ENCODE measurements around the gene SHH.
"Not testable (repeated sequence)": the region's sequence is repeated elsewhere in the genome, so short reads cannot be mapped to it uniquely, and the experiment has no call there.

The SHH gene

DNA sequence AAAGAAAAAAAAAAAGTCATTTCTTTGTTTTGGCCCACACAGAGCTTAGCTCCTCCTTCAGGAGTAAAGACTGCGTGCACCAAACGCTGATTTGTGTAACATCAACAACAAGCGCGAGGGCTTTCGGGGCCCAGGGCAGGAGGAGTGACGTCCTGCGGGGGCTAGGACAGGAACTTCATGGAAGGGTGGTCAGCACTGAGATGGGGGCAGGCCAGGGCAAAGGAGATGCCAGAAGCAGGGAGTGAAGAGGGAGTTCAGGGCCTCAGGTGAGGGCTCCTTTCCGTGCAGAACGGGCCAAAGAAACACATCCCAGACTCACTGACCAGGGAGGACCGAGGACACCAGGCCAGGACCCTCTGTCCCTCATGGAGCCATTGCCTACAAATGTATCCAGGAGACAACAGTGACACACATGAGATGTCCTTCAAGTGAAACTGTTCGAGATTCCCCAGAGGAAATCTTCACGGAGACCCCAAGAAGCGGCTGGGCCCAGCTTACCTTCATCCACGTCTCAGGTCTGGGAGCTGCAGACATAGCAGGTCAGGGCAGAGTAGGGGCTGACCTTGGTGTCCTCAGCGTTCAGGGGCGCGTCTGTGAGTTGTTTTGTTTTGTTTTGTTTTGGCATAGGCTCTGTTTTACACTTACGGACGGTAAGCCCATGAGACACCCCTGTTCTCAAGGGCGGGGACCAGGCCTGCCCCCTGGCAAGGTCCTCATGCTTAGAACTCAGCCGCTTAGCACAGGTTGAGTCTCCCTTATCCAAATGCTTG lies 30.4 kb upstream of the SHH start:
- no peak for DNase-seq (ENCODE audit: low spot score)

DNA sequence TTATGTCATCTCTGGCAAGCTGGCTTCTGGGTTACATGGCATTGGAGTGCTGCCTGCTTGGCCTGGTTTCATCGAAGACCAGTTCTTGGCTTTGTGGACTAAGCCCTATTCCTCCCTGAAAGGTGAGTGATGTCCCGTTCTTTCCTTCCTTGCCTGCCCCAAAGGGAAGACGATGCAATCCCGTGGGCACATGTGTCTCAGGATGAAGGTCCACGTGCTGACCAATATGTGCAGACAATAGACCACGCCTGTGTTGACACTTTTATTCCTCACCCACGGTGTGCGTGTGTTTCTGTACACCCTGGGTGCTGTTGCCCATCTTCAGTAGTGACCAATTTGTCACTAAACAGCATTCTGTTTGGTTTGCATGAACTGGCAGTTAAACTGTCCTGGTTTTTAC lies 28.6 kb upstream of the SHH start:
- no peak for DNase-seq (ENCODE audit: low spot score)

DNA sequence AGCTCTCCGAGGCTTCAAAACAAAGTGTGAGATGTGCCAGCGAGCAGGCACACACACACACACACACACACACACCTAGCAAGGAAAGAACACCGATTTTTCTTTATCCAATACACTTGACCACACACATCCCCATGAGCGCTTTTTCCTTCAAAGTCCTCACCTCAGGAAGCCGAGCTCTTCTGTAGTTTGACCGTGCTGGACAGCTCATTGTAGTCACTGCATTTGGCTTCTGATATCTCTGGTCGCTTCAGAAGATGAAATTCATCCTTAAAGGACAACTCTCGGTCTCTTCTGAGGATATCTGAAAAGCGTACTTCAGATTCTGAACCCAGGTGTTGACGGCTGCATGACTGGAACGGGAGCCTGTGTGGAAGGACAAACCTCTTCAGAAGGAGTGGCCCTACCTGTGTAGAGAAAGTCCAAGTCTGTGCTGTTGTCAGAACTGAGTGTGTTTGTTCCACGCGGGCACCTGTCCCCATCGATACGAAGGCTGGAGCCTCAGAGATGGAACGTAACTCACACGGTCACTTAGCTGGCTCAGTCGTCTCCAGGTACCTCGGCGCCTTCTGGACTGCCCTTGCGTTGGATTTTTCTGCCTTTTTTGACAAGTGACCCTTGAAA lies 28.1 kb upstream of the SHH start:
- no peak for DNase-seq (ENCODE audit: low spot score)

DNA sequence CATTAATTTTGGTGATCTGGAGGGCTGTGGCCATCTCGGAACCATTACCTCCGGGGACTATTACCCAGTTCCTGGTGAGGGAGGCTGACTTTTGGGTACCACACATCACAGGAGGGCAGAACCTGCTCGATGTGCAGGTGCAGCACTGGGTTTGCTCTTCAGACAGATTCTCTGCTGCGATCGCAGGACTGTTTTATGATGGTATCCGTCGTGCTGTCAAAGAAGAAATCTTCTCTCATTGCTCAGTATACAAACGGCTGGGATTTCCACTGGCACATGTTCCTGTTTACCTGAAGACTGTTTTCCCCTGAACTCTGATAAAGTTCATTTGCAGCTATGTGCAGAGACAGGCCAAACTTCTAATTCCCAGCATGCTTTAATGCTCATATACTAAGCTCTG lies 27.2 kb upstream of the SHH start:
- no peak for DNase-seq (ENCODE audit: low spot score)

DNA sequence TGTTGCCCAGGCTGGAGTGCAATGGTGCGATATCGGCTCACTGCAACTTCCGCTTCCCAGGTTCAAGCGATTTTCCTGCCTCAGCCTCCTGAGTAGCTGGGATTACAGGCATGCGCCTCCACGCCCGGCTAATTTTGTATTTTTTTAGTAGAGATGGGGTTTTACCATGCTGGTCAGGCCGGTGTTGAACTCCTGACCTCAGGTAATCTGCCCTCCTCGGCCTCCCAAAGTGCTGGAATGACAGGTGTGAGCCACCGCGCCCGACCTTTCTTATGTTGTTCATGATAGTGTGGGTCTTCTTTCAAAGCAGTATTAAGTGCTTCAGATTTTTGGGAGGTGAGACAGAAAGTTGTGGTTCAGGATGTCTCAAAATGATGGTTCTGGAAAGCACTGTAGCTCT lies 26.0 kb upstream of the SHH start:
- not testable (repeated sequence) for DNase-seq (ENCODE audit: low spot score)

DNA sequence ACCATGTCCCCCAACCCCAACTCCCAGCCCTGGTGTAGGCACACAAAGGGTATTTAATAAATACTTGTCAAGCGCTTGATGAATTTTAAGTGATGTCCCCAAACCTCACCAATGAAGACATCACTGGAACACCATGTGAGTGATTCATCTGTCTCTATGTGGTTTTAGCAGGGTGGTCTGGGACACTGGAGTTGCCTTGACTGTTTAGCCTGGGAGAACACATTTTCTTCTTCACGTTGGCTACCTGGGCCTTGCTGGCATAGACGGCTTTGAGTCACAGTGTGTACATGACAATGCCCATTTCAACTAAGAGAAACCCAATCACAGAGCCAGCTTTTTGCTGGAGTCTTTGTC lies 24.8 kb upstream of the SHH start:
- DNase-seq (ENCODE audit: low spot score), result no peak

DNA sequence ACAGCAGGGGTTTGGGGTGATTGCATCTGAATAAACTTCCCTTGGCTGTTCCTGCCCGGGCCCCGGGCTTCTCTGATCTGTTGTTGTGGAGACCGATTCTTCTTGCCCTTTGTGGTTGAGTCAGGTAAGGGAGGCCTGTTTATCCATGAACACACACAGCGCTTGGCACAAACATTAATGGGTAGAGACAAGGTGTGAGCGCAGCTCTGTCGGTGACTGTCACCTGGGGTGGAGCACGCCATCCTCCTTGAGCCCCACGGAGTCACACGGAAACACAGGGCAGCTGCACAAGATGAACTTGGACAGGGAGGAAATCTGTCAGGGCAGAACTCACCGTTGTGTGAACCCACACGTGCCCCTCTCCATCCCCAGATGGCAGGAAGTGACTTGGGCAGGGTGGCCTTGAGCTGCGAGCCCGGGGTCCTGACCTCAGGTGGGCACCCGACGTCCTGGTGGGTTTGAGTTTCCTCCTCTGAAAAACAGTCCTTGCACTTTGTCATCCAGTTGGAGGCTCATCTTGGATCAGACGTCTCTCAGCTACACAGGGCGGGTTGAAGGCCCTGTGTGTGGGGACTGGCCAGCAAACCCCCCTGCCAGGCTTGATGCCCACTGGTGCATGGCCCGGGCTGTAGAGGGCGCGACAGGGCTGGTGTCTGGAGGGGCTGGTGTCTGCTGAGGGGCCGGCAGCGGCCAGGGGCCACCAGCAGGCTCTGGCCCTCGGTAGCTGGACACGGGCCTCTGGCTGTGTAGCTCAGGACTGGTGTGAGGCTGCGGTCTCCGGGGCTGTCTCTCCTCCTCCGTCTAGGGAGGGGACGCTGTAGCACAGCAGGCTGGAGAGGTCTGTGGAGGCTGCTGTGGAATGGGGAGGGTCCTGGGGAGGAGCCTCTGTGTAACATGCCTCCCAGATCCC lies 24.2 kb upstream of the SHH start:
- DNase-seq (ENCODE audit: low spot score), result no peak

DNA sequence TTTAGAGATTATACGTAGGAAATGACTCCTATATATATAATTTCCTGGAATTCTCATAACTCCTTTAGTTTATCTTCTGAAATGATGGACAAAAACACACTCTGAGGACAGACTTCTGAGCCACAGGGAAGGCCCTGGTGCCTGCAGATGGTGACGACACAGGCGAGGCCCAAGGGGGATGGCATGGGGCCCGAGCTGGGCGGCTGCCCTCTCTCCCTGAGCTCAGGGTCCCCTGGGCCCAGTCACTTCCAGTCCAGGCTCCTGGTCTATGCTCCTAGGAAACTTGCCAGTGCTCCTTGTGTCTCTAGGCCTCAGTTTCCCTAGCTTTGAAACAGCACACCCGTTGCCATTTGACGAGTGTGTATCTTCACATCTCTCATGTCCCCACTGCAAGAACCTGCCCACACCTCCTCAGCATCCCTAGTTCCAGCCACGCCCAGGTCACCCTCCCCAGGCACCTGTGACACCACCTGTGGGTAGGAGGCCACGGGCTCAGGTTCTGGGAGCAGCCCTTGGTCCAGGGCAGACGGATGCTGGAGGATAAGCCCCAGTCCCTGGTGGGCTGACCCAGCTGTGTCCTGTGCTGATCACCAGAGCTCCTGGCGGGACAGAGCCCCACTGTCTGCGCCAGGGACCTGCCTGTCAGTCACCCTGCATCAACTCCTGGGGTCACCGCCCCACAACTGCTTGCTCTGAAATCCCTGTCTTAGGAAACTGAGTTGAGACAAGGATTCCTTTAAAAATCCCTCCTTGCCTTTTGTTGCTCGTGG lies 23.4 kb upstream of the SHH start:
- DNase-seq (ENCODE audit: low spot score), result no peak

DNA sequence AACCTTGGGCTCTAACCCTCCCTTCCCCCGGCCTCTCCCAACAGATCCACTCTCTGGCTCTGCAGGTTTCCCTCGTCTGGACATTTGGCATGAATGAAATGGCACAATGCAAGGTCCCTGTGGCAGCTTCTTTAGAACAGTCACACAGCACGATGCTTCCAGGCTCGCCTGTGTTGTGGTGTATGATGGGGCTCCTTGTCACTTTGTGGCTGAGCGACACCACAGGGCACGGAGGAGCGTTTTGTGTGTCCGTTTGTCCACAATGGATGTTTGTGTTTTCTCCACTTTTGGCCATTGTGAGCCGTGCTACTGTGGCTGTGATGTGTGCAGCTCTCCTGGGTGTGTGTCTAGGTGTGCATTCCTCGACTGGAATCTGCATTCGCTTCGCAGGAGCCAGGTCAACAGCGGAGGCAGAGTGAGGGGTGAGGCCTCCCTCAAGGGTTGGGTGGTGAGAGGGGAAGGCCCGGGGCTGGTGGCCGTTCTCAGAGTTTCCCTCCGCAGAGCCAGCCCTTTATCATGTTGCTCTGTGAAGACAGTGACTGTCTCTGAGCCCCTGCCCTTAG lies 22.3 kb upstream of the SHH start:
- no peak for DNase-seq (ENCODE audit: low spot score)

DNA sequence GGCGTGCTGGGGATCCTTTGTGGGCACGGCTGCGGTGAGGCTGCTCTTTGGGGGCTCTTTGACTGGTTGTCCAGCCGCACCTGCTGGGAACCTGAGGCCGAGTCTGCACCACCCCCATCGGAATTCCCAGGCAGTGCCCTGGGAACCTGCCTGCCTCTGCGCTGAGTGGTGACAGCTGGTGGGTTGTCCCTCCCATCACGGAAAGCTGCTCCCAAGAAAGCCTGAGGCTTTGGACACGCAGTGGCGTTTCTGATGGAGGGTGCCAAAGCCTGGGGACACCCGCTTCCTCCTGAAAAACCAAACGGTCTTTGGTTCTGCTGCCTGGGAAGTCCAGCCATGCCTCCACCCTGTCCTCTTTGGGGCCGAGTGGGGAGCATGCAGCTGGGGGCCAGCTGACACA lies 21.4 kb upstream of the SHH start:
- DNase-seq (ENCODE audit: low spot score), result no peak

DNA sequence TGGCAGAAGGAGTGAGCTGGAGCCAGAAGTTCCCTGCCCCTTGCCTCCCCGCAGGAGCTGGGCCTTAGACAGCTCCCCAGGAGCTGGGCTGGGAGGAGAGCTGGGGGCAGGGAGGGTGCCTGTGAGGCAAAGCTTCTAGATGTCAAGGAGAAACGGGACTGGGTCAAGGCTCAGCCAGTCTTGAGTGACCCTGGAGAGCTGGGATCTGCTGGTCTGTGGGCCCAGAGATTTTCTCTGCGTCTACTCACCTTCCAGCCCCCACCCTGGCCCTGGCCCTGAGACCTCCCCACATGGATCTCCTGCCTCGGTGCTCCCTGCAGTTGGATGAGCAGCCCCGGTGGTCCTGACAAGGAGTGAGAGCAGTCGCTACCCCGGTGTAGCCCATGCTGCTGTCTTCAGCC lies 20.3 kb upstream of the SHH start:
- DNase-seq (ENCODE audit: low spot score), result no peak

DNA sequence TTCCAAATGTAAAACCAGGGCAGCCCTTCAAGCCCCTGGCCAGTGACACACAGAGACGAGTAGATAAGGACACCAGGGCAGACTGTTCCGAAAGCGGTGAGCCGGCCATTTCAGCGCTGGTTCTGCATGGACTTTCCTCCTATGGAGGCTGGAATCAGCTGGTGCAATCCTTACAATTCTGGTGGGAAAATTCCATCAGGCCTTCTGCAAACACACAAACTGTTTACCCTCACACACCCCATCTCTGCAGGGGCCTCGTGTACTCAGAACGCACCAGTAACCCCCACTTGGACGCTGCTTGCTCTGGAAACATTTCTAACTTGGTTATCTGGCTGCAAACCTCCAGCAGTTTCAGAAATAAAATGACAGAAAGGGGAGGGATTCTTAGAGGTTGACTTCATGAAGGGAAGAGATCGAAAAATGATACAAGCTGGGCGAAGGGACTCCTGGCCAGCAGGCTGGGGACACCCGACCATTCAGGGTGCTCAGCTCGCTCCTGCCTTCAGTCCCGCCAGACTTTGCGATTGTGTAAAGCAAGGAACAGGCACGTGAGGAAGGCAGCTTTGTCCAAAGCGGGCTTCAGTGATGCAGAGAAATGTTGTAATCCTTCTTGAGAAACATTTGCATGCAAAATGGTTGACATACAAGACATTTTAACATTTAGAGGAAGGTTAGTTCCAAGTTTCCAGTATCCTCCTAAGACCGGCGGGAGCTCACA lies 19.7 kb upstream of the SHH start:
- DNase-seq (ENCODE audit: low spot score), result no peak

DNA sequence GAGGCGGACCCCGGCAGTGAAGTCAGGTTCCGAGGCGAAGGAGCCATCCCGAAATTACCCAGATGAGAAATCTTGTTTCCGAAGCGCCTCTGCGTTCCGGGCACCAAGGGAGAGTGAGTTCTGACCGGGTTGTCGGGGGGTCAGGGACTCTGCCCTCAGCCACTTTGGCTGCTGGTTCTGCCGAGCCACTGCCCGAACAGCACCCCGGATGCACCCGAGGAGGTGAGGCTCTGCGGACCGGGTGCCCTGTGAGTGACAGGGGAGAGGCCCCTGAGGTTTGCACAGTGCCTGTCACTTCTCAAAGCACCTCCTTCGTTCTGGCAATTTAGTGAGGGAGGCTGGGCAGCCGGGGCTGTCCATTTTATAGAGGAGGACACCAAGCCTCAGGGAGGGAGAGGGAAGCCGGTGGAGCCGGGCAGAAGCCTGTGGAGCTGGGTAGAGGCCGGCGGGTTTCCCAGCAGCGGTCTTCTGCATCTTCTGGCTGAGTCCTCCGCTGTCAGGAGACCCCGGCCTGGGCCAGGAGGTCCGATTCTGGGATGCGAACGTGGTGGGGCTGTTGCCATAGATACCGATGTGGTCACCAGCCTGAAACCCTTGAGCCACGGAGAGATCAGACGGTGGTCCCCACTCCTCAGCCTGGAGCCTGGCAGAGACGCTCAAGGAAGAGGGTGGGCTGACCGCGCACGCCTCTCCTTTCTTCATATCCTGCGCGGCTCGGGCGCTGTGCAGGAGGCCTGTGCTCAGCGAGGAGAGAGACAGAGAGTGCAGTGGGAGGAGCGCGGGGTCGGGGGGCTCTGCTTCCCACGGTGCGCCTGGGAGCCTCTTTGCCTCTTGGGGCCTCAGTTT lies 18.9 kb upstream of the SHH start:
- DNase-seq (ENCODE audit: low spot score), result no peak

DNA sequence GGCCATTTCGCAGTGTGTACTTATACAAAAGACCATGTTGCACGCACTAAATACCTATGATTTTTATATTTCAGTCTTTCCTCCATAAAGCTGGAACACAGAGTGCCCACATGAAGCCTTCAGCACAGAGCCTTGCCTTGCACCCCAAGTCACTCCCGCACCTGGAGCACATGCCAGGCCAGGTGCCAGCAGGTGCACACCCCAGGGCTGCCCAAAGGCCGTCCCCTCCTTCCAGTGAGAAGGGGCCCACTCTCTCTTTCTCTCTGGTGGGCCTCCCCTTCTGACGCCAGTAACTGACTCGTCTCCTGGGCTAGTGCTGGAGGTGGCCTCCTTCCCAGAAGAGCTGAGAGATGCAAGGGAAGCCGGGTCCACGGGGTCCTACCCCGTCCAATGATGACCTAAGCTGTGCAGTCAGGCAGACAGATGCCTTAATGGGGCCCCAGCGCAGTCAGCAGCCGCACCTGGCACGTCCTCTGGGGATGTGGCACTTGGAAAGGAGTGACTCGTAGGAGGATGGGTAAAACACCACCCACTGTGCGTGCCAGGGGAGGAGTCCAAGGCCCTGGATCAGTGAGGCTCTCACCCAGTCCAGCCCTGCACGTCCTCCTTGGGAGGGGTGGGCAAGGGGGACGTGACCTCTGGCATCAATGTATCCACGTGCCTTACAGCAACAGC lies 17.7 kb upstream of the SHH start:
- no peak for DNase-seq (ENCODE audit: low spot score)

DNA sequence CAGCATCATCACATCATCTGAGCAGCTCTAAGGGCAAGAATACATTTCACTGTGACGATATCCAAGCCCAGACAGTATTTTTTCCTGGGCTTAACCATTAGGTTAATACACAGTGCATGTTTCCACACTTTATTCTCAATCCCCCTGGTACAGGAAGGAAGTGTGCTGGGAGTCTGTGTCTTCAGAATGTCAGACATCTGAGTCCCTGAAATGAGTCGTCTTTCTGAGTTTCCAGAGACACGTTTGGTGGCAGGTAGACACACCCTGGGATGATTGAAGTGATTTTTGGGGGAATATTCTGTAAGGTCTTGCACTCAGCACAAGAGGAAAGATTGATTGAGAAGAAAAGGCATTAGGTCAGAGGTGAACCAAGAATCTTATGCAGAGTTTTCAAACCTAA lies 13.1 kb upstream of the SHH start:
- no peak for DNase-seq (ENCODE audit: low spot score)

DNA sequence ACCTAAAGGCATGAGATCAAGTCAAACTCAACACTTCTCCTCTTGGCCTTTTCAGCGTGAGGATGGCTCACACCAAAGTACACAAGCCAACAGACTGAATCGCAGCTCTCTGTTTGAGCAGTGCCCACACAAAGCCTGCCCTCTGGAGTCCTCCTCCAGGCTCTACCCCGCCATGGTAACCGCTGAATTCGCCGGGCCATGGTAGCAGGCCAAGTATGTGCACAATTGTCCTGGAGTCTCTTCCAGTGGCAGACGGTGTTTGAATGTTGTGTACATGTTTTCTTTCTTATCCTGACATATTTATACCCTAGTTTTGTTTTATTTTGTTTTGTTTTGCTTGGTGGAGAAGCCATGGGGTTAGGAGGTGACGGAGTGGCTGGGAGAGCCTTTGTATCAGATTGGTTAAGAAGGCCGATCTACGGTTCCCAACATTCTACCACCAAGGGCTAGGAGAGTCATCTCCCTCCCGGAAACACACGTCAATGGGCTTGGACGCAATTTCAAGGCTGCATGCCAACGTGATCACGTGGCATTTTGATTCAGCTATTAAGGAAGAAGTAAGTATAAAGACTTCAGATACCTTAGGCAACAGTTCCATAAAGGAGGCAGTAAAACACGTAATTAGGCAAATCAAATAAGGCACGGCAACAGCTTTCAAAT lies 12.1 kb upstream of the SHH start:
- DNase-seq (ENCODE audit: low spot score), result peak; percentile 67

DNA sequence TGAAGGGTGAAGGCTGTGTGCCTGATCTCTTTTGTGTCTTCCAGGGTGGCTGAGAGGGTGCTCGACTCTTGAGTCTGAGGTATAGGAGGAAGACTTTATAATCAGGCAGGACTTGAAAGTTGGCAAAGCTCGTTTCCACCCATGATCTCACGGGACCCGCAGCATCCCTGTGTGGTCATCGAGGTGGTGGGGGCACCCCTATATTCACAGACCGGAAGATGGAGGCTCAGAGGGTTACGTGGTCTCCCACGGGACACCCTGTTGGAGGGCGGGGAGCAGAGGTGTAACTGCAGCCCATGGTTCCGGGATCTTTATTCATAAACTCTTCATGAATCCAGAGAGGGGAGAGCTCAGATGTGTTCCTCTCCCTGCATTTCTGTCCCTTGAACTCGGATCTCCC lies 9.6 kb upstream of the SHH start:
- DNase-seq (ENCODE audit: low spot score), result no peak

DNA sequence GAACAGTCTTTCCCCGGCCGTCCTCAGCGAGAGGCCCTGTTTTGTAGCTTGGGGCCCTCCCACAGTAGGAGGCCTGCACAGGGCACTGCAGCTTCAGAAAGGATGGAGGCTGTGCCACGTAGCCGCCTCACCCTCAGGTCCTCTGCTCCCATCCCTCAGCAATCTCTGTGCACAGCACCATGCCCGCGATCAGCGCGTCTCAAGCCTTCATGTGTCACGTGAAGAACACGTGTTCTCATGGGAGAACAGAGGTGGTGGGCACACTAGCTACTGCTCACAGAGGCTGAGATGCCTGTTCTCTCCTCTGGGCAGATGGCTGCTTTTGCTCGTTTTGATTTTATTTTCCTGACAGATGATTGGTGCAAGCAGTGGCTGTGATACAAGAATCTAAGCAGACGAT lies 8.5 kb upstream of the SHH start:
- DNase-seq (ENCODE audit: low spot score), result no peak

DNA sequence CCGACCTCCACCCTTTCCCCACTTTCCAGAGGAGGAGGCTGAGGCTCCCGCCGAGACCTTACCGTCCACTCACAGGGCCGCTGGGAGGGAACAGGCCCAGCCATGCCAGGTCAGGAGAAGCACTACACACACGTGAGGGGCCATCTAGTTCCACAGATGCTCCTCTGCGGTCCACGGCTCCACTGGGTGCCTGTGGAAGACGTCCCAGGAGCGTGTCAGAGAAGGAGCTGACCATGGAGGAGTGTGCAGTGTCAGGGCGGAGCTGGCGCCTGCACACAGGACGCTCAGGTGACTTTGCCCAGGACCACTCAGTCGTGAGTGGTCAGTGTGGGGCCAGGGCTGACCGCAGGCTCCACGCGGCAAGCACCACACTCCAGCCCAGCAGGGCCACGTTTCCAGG lies 8.0 kb upstream of the SHH start:
- no peak for DNase-seq (ENCODE audit: low spot score)
